HS-5 (cell line): ENCODE results near the gene STK31.
"Not testable (repeated sequence)": the region's sequence is repeated elsewhere in the genome, so short reads cannot be mapped to it uniquely, and the experiment has no call there.

ENCODE experiments used
- DNase-seq: peaks from one replicate; pipeline ENCODE4 v3.0.0-alpha.2; 2012; ENCODE audit warnings: low read depth

Gene STK31

GRCh38 chr7:23713285-23714149 lies 3.5 kb downstream of the STK31 start:
- peak; percentile 82 for DNase-seq

- no peak for DNase-seq
Observed at GRCh38 chr7:23714150-23714464, 4.1 kb downstream of the STK31 start.

GRCh38 chr7:23714579-23714978 lies 4.6 kb downstream of the STK31 start:
- DNase-seq, result no peak

- DNase-seq, result no peak
Observed at GRCh38 chr7:23715099-23715498, 5.1 kb downstream of the STK31 start.

GRCh38 chr7:23717788-23718187 lies 7.8 kb downstream of the STK31 start:
- DNase-seq, result no peak

GRCh38 chr7:23721456-23721855 lies 11.4 kb downstream of the STK31 start:
- DNase-seq, result no peak

- not testable (repeated sequence) for DNase-seq
Observed at GRCh38 chr7:23722587-23723216, 12.7 kb downstream of the STK31 start.

GRCh38 chr7:23724113-23724512 lies 14.1 kb downstream of the STK31 start:
- not testable (repeated sequence) for DNase-seq

GRCh38 chr7:23742051-23742450 lies 32.0 kb downstream of the STK31 start:
- no peak for DNase-seq

GRCh38 chr7:23743226-23743625 lies 33.2 kb downstream of the STK31 start:
- DNase-seq, result no peak

GRCh38 chr7:23746629-23747028 lies 36.6 kb downstream of the STK31 start:
- DNase-seq, result no peak

- DNase-seq, result no peak
Observed at GRCh38 chr7:23751852-23752251, 41.8 kb downstream of the STK31 start.

- not testable (repeated sequence) for DNase-seq
Observed at GRCh38 chr7:23758839-23759238, 48.8 kb downstream of the STK31 start.

- DNase-seq, result peak; percentile 39
Observed at GRCh38 chr7:23759671-23760391, 49.8 kb downstream of the STK31 start.

- no peak for DNase-seq
Observed at GRCh38 chr7:23765943-23766342, 55.9 kb downstream of the STK31 start.

- no peak for DNase-seq
Observed at GRCh38 chr7:23767514-23767913, 57.5 kb downstream of the STK31 start.

GRCh38 chr7:23768022-23768421 lies 58.0 kb downstream of the STK31 start:
- DNase-seq, result no peak

- DNase-seq, result not testable (repeated sequence)
Observed at GRCh38 chr7:23779185-23779800, 69.3 kb downstream of the STK31 start.

- no peak for DNase-seq
Observed at GRCh38 chr7:23783115-23783514, 73.1 kb downstream of the STK31 start.

- no peak for DNase-seq
Observed at GRCh38 chr7:23787272-23787671, 77.3 kb downstream of the STK31 start.

GRCh38 chr7:23788843-23789242 lies 78.8 kb downstream of the STK31 start:
- DNase-seq, result no peak

- no peak for DNase-seq
Observed at GRCh38 chr7:23791721-23792120, 81.7 kb downstream of the STK31 start.
